NT2/D1 (cell line): ENCODE measurements around the gene UMAD1.

Experiments used
- YY1 ChIP-seq: IDR thresholded peaks from 2 replicates; pipeline ENCODE4 v1.6.1; 2011; ENCODE audit not compliant: insufficient read length, insufficient read depth
- ZNF274 ChIP-seq: IDR thresholded peaks from 2 replicates; pipeline ENCODE4 v1.6.1; 2011; ENCODE audit warnings: mild to moderate bottlenecking, low read depth, low read length

DNA sequence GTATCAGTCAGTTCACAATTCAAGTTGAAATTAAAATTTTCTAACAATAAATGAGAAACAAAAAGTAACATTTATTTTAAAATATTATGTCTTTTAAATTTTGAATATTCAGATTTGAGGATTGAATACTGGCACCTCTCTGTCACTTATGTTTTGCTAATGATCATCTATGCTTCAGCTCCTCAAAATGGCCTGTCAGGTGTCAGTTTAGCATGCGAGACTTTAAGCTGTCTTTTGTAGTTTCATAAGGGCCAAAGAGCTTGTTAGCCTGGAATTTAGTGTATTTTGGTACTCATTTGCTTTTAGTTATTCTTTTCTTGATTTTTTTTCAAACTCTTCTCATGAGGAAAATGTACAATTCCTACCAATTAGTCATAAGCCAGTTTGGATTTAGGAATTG, 179.9 kb downstream of the UMAD1 start:
- TF ChIP-seq YY1: no peak
- TF ChIP-seq ZNF274: no peak
